Peyer's patch (tissue), 4 donors: ENCODE measurements around the gene ATP6V1G3. TPM values are rescaled to one million over a fixed set of nuclear protein-coding genes. Genes with fewer than 3 reads are reported as not detected.
"Not testable (repeated sequence)": the region's sequence is repeated elsewhere in the genome, so short reads cannot be mapped to it uniquely, and the experiment has no call there.

Source experiments
- DNase-seq, 3 donors: peaks; one replicate each; pipeline ENCODE4 v3.0.0-alpha.2; 2017 to 2019
- H3K27ac ChIP-seq, 4 donors: fragments of 200-600 bp; sonication (generic); one replicate each; pipeline ENCODE4 v1.5.1; 2016 to 2019
- H3K27me3 ChIP-seq, 2 donors: fragments of 200-600 bp; sonication (generic); one replicate each; pipeline ENCODE4 v1.5.1; 2019
- H3K36me3 ChIP-seq, 3 donors: fragments of 200-600 bp; sonication (generic); one replicate each; pipeline ENCODE4 v1.5.1; 2016 to 2019
- H3K4me1 ChIP-seq, 4 donors: fragments of 200-600 bp; sonication (generic); one replicate each; pipeline ENCODE4 v1.5.1; 2016 to 2019
- H3K4me3 ChIP-seq, 4 donors: fragments of 200-600 bp; sonication (generic); 1 replicate in 3 of 4; 2 replicates in 1 of 4; pipeline ENCODE4 v1.5.1; 2016 to 2019; ENCODE audit warnings: mild to moderate bottlenecking in 1 of 4
- H3K9me3 ChIP-seq, 4 donors: fragments of 200-600 bp; sonication (generic); one replicate each; pipeline ENCODE4 v1.5.1; 2016 to 2019; ENCODE audit warnings: mild to moderate bottlenecking in 1 of 4
- POLR2A ChIP-seq, 2 donors: fragments of 450-650 bp; IDR thresholded peaks; one replicate each; pipeline ENCODE4 v1.5.1; 2017; ENCODE audit warnings: antibody characterized with exemption in 2 of 2, mild to moderate bottlenecking in 2 of 2, moderate library complexity in 2 of 2
- total RNA-seq, 4 donors: library from RNA; depleted of rRNA; stranded (reverse); fragments of >200 nt; gene quantifications; one replicate each; pipeline ENCODE4 v1.1.0, GENCODE V29; 2016
- TF ChIP-seq, protein P1 (sequence below), 6 experiments: fragments of 450-650 bp in 4 of 6; fragments of 200-600 bp in 2 of 6; sonication (generic) in 1 of 6; IDR thresholded peaks; one replicate each; pipeline ENCODE4 v1.5.1; 2017 to 2019; ENCODE audit warnings: antibody characterized with exemption in 6 of 6, mild to moderate bottlenecking in 3 of 6, moderate library complexity in 1 of 6

The ATP6V1G3 gene
- total RNA-seq, 4 donors from 2014 or later, result not detected

GRCh38 chr1:198490224-198490623 is 50.3 kb downstream of the ATP6V1G3 start:
- H3K9me3 ChIP-seq, result no peaks in the 10 kb centered on the region
- no peaks in the 10 kb centered on the region for H3K27me3 ChIP-seq
- no peaks in the 10 kb centered on the region for H3K4me1 ChIP-seq
- TF ChIP-seq POLR2A (IDR thresholded peaks at IDR 0.05), result no peak
- TF ChIP-seq, protein P1, sequence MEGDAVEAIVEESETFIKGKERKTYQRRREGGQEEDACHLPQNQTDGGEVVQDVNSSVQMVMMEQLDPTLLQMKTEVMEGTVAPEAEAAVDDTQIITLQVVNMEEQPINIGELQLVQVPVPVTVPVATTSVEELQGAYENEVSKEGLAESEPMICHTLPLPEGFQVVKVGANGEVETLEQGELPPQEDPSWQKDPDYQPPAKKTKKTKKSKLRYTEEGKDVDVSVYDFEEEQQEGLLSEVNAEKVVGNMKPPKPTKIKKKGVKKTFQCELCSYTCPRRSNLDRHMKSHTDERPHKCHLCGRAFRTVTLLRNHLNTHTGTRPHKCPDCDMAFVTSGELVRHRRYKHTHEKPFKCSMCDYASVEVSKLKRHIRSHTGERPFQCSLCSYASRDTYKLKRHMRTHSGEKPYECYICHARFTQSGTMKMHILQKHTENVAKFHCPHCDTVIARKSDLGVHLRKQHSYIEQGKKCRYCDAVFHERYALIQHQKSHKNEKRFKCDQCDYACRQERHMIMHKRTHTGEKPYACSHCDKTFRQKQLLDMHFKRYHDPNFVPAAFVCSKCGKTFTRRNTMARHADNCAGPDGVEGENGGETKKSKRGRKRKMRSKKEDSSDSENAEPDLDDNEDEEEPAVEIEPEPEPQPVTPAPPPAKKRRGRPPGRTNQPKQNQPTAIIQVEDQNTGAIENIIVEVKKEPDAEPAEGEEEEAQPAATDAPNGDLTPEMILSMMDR (IDR thresholded peaks at IDR 0.05), result no peak
- H3K36me3 ChIP-seq, result no peaks in the 10 kb centered on the region
- no peak overlapping the region for H3K4me3 ChIP-seq
- H3K27ac ChIP-seq, result no peak overlapping the region
- DNase-seq, result no peak

DNA sequence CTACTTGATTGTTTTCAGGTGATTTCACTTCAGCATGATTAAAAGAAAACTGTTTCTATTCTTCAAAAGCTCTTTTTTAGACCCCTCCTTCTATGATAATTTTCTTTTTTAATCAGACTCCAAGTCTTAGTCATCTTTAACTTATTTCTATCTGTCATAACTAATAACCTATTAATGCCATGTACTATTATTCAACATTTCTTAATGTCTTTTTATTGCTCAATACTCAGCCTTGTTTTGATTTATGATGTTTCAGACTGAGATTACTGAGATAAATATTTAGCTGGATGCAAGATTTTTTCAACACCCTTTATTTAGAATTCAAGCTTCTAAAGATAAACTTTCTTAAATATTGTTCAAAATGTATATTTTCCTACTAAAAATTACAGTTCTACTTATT is 53.6 kb downstream of the ATP6V1G3 start:
- H3K27me3 ChIP-seq, result no peaks in the 10 kb centered on the region
- DNase-seq, result no peak
- no peak overlapping the region for H3K4me3 ChIP-seq
- no peaks in the 10 kb centered on the region for H3K36me3 ChIP-seq
- H3K9me3 ChIP-seq, result no peaks in the 10 kb centered on the region
- TF ChIP-seq, protein P1 (IDR thresholded peaks at IDR 0.05), result no peak
- TF ChIP-seq POLR2A (IDR thresholded peaks at IDR 0.05), result no peak
- no peak overlapping the region for H3K27ac ChIP-seq
- no peaks in the 10 kb centered on the region for H3K4me1 ChIP-seq

DNA sequence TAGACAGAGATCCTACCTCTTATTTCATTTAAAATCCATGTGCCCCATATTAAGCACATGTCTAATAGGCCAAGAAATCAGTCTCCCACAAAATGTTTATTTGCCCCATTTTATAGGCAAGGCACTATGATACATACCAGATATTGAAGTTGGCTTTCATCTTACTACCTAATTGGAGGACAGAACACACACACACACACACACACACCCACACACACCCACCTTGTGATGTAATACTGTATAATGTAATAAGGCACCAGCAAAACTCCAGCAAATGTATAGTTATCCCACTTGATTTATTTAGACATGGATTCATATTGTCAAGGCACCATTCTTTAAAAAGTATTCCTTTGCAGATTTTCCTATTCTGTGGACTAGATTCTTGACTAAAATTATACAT is 56.8 kb downstream of the ATP6V1G3 start:
- DNase-seq, result no peak
- TF ChIP-seq, protein P1 (IDR thresholded peaks at IDR 0.05), result no peak
- TF ChIP-seq POLR2A (IDR thresholded peaks at IDR 0.05), result no peak
- H3K36me3 ChIP-seq, result no peaks in the 10 kb centered on the region
- no peaks in the 10 kb centered on the region for H3K4me1 ChIP-seq
- H3K4me3 ChIP-seq, result no peak overlapping the region
- H3K27ac ChIP-seq, result no peak overlapping the region
- H3K9me3 ChIP-seq, result no peaks in the 10 kb centered on the region
- H3K27me3 ChIP-seq, result no peaks in the 10 kb centered on the region

DNA sequence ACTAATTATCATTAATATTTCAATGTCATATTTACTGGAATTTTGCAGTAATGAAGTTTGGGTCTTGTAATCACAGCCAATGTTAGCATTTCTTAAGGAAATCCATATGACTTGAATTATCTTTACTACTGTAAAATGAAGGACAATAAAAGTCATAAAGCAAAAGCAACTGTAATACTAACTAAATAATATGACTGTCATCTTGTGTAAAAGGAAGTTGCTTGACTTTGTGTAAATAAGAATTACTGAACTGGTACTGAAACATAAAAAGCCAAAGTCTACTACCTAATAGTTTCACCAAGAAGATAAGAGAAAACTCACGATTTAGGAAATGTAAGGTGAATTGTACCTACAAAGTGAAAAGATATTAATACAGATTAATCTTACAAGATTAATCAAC is 57.5 kb downstream of the ATP6V1G3 start:
- no peak for TF ChIP-seq POLR2A (IDR thresholded peaks at IDR 0.05)
- TF ChIP-seq, protein P1 (IDR thresholded peaks at IDR 0.05), result no peak
- H3K27me3 ChIP-seq, result no peaks in the 10 kb centered on the region
- DNase-seq, result no peak
- H3K4me1 ChIP-seq, result no peaks in the 10 kb centered on the region
- H3K9me3 ChIP-seq, result no peaks in the 10 kb centered on the region
- H3K36me3 ChIP-seq, result no peaks in the 10 kb centered on the region
- no peak overlapping the region for H3K27ac ChIP-seq
- no peak overlapping the region for H3K4me3 ChIP-seq

DNA sequence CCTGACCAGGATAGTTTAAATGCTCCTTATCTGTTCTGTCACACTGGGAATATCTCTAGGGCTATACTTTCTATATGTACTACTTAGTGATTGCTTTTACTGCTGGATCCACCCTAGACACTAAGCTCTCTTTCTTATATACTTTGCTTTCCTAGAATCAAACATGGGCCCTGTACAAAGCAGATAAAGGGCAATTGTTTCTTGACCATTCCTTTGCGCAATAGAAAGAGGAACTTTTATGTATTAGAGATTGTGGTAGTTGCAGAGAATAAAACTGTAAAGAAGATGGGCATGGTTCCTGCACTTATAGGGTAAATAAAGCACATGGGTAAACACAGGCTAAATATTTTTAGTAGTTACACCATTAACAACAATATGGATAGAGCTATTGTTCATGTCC is 58.8 kb downstream of the ATP6V1G3 start:
- no peaks in the 10 kb centered on the region for H3K27me3 ChIP-seq
- no peaks in the 10 kb centered on the region for H3K36me3 ChIP-seq
- DNase-seq, result no peak
- no peak overlapping the region for H3K27ac ChIP-seq
- no peak for TF ChIP-seq POLR2A (IDR thresholded peaks at IDR 0.05)
- TF ChIP-seq, protein P1 (IDR thresholded peaks at IDR 0.05), result no peak
- no peak overlapping the region for H3K4me3 ChIP-seq
- H3K9me3 ChIP-seq, result no peaks in the 10 kb centered on the region
- no peaks in the 10 kb centered on the region for H3K4me1 ChIP-seq

DNA sequence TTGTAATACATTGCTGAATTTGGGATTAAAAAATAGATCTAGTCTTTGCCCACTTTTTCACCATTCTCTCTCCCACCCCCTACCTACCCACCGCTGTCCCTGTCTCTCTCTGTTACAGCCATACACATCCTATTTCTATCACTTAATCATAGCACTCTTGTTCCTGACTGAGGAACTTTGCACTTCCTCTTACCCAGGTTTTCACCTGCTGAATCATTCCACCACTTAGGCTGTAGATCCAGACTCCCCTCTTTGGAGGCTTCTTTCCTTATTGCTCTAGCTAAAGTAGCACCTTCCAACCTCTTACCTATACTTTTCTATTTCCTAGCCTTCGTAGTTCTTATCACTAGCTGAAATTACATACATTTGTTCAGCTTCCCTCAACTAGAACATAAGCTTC is 59.6 kb downstream of the ATP6V1G3 start:
- Histone ChIP-seq H3K27ac (no peak overlapping the region), H3K36me3 (no peaks in the 10 kb centered on the region), H3K4me1 (no peaks in the 10 kb centered on the region), H3K9me3 (no peaks in the 10 kb centered on the region), H3K4me3 (no peak overlapping the region), H3K27me3 (no peaks in the 10 kb centered on the region)
- TF ChIP-seq, protein P1 (IDR thresholded peaks at IDR 0.05), result no peak
- no peak for TF ChIP-seq POLR2A (IDR thresholded peaks at IDR 0.05)
- DNase-seq, result no peak

GRCh38 chr1:198477354-198477753 is 63.1 kb downstream of the ATP6V1G3 start:
- not testable (repeated sequence) for DNase-seq, H3K9me3 ChIP-seq, H3K36me3 ChIP-seq, H3K4me1 ChIP-seq, H3K4me3 ChIP-seq, H3K27me3 ChIP-seq, H3K27ac ChIP-seq
